ENCODE measurements around the gene SH3BGRL2.

The SH3BGRL2 gene

DNA sequence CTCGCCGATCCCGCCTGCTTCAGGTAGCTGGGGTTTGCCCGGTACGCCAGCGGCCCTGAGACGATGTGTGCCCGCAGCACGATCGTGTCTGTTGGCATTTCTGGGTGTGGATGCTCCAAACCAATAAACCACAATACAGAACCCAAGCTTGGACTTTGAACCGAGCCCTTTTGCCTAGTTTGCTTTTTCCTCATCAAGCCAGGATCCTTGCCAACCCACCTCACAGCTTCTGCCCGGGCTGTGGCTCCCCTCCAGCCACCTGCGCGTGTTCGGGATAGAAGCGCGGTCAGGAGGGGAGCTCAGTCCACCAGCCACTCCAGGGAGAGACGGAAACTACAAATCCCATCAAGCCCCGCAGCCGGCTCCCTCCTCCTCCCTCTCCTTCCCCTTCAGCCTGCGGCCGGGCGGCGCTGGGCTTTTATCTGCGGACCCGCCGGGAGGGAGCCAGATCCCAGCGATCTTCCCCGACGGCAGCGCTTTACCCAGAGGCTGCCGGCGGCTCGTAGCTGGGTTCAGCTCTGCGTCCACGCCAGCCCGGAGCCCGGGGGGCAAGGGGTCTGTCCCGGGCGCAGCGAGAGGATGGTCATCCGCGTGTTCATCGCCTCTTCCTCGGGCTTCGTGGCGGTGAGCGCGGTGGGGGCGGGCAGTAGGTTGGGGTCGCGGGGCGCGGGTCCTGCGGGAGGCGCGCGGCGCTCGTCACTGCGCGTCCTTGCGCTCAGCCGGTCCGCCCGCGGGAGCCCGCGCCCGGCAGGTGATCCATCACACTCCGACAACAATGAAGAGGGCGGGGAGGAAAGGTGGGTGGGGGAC is at the start of gene SH3BGRL2:
Gene SH3BGRL2 (plus strand): TSS at position 447 of the 810 bp plus-strand sequence. CDS start 133 bp downstream, at position 580.
- TF ChIP-seq, protein P1, sequence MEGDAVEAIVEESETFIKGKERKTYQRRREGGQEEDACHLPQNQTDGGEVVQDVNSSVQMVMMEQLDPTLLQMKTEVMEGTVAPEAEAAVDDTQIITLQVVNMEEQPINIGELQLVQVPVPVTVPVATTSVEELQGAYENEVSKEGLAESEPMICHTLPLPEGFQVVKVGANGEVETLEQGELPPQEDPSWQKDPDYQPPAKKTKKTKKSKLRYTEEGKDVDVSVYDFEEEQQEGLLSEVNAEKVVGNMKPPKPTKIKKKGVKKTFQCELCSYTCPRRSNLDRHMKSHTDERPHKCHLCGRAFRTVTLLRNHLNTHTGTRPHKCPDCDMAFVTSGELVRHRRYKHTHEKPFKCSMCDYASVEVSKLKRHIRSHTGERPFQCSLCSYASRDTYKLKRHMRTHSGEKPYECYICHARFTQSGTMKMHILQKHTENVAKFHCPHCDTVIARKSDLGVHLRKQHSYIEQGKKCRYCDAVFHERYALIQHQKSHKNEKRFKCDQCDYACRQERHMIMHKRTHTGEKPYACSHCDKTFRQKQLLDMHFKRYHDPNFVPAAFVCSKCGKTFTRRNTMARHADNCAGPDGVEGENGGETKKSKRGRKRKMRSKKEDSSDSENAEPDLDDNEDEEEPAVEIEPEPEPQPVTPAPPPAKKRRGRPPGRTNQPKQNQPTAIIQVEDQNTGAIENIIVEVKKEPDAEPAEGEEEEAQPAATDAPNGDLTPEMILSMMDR (IDR thresholded peaks at IDR 0.05; ENCODE audit: insufficient read depth, missing control alignments): no peak

DNA sequence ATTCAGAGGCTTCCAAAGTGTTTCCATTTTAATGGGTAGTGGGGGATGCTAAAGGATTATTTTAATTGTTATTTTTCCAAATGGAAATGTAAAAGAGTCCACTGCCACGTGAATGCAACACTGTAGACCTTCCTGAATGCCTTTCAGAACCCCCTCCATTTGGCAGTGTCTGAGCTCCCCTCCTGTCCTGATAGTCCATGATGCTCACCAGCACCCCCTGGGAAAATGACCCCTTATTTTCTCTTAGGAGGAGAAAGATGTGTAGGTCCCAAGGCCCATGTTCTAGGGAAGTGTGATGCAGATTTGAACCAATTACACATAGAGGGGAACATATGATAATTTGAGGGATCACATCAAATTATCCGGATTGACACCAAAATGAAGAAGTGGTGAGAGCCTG is 46.8 kb upstream of the SH3BGRL2 start:
- DNase-seq (ENCODE audit: insufficient read length, low spot score) (no peak), FAIRE-seq (no peak)
- TF ChIP-seq, protein P1 (IDR thresholded peaks at IDR 0.05; ENCODE audit: insufficient read depth, missing control alignments): no peak

More for the DNA sequence above, at the start of gene SH3BGRL2:
- no peak for FAIRE-seq
- peak; percentile 61 for DNase-seq (ENCODE audit: insufficient read length, low spot score)

DNA sequence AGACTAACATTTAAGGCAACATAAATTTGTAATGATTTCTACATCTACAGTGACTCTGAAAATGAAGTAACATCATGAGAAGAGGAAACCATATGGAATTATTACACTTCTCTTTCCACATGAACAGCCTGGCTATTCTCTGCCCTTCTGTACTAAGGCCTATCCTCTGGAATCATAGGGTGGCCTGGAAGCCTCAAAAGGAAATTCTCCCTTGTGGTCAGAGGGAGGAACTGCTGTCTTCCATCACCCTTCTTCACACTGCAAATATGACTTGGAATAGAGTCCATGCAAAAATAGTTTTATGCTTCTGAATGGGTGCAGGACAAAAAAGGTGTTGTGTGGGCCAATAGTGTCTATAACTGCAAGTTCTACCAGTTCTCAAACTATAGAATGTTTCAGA is 44.6 kb upstream of the SH3BGRL2 start:
- DNase-seq (ENCODE audit: insufficient read length, low spot score) (no peak), FAIRE-seq (no peak)
- TF ChIP-seq, protein P1 (IDR thresholded peaks at IDR 0.05; ENCODE audit: insufficient read depth, missing control alignments): no peak

DNA sequence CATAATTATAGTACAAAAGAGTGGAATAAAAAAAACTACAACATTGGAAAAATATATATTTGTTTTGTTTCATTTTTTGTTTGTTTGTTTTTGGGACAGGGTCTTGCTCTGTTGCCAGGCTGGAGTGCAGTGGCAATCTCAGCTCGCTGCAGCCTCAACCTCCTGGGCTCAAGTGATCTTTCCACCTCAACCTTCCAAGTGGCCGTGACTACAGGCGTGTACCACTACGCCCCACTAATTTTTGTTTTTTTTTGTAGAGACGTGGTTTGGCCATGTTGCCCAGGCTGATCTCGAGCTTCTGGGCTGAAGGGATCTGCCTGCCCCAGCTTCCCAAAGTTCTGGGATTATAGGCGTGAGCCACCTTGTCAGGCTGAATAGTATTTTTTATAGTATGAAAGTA is 41.4 kb upstream of the SH3BGRL2 start:
- FAIRE-seq: no peak

DNA sequence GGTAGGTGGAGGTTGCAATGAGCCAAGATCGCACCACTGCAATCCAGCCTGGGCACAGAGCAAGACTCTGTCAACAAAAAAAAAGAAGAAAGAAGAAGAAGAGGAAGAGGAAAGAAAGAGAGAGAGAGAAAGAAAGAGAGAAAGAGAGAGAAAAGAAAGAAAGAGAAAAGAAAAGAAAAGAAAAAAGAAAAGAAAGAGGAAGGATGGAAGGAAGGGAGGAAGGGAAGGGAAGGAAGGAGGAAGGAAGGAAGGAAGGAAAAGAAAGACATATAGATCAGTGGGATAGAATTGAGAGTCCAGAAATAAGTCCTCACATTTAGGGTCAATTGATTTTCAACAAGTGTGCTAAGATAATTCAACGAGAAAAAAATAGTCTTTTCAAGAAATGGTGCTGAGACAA is 34.0 kb upstream of the SH3BGRL2 start:
- FAIRE-seq (no peak), DNase-seq (ENCODE audit: insufficient read length, low spot score) (no peak)
- TF ChIP-seq, protein P1 (IDR thresholded peaks at IDR 0.05; ENCODE audit: insufficient read depth, missing control alignments): no peak

More for the DNA sequence above, 41.4 kb upstream of the SH3BGRL2 start:
- DNase-seq (ENCODE audit: insufficient read length, low spot score): no peak
- TF ChIP-seq, protein P1 (IDR thresholded peaks at IDR 0.05; ENCODE audit: insufficient read depth, missing control alignments): no peak

DNA sequence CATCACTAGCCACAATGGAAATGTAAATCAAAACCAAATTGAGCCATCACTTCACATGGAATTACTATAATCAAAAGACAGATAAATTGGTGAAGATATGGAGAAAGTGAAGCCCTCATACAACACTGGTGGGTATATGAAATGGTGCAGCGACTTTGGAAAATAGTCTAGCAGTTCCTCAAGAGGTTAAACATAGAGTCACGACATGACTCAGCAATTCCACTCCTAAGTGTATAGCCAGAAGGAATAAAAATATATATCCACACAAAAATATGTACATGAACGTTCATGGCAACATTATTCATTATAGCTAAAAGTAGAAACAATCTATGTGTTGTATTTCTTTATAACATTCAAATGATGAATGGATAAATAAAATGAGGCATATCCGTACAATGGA is 33.1 kb upstream of the SH3BGRL2 start:
- FAIRE-seq (no peak), DNase-seq (ENCODE audit: insufficient read length, low spot score) (no peak)
- TF ChIP-seq, protein P1 (IDR thresholded peaks at IDR 0.05; ENCODE audit: insufficient read depth, missing control alignments): no peak

DNA sequence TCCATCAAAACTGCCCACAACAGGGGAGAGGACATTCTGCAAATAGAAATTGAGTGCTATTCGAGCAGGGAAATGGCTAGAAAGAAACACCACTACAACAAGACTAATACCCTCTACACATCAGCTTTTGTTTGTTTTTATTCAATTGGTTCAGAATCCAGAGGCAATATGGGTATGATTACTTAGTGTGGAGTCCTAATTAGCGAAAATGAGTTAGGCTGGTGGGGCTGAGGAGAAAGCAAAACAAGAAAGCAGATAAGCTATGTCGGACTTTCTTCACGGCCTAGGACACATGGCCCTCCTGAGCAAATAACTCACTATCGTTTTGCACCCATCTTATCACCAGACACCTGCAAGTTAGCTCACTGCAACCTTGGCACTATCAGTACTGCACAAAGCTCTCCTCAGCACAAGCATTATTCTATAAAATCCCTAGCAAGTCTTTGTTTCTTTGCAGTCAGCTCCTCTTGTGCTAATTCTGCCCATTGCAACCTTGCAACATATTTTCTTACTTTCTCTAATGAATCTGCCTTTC is 31.3 kb upstream of the SH3BGRL2 start:
- DNase-seq (ENCODE audit: insufficient read length, low spot score): no peak
- no peak for FAIRE-seq
- TF ChIP-seq, protein P1 (IDR thresholded peaks at IDR 0.05; ENCODE audit: insufficient read depth, missing control alignments): no peak
